Keratinocyte (primary cell): ENCODE data around the gene KBTBD7. TPM values are rescaled to one million over a fixed set of nuclear protein-coding genes. Genes with fewer than 3 reads are reported as not detected.

Source experiments
- DNase-seq: peaks from one replicate; pipeline ENCODE4 v3.0.0-alpha.2; 2011; ENCODE audit warnings: low read depth, missing footprints, low spot score
- FAIRE-seq: peaks from 2 replicates; lab custom pipeline; 2011; peaks lifted over from hg19 to GRCh38; lab: Jason Lieb, UNC
- H2AFZ ChIP-seq: 2 replicates; pipeline ENCODE4 v1.6.0; 2012; ENCODE audit warnings: low read length, control low read depth, inconsistent platforms; ENCODE audit not compliant: control insufficient read depth
- H3K27ac ChIP-seq: 2 replicates; pipeline ENCODE4 v1.5.1; 2011; ENCODE audit warnings: low read length; ENCODE audit not compliant: control insufficient read depth, insufficient read depth
- H3K27me3 ChIP-seq: 3 replicates; pipeline ENCODE4 v1.6.0; 2011; ENCODE audit warnings: low read length; ENCODE audit not compliant: control insufficient read depth, insufficient read depth; ENCODE audit errors: extremely low read depth
- H3K36me3 ChIP-seq, 2 experiments: 2 replicates in 1 of 2; 3 replicates in 1 of 2; pipeline ENCODE4 v1.5.1; 2011; ENCODE audit warnings: low read length in 2 of 2, mild to moderate bottlenecking in 1 of 2; ENCODE audit not compliant: control insufficient read depth in 2 of 2, insufficient read depth in 2 of 2; ENCODE audit errors: extremely low read depth in 1 of 2
- H3K4me1 ChIP-seq: 3 replicates; pipeline ENCODE4 v1.5.1; 2011; ENCODE audit warnings: low read length; ENCODE audit not compliant: control insufficient read depth, insufficient read depth; ENCODE audit errors: extremely low read depth
- H3K4me2 ChIP-seq: 3 replicates; pipeline ENCODE4 v1.6.0; 2011; ENCODE audit warnings: low read depth, low read length; ENCODE audit not compliant: control insufficient read depth, insufficient read depth; ENCODE audit errors: extremely low read depth
- H3K4me3 ChIP-seq, 3 experiments: fragments of 200-600 bp in 1 of 3; sonication (generic) in 1 of 3; 2 replicates in 2 of 3; 3 replicates in 1 of 3; pipeline ENCODE4 v1.5.1; 2011 to 2016; ENCODE audit warnings: low read length in 3 of 3, mild to moderate bottlenecking in 3 of 3, control low read depth in 2 of 3, inconsistent platforms in 1 of 3, low read depth in 1 of 3, mixed read lengths in 1 of 3, mixed run types in 1 of 3, moderate library complexity in 1 of 3; ENCODE audit not compliant: control insufficient read depth in 2 of 3, insufficient read depth in 2 of 3; ENCODE audit errors: extremely low read depth in 1 of 3
- H3K79me2 ChIP-seq: 2 replicates; pipeline ENCODE4 v1.6.0; 2012; ENCODE audit warnings: low read length; ENCODE audit not compliant: control insufficient read depth, insufficient read depth
- H3K9ac ChIP-seq: 3 replicates; pipeline ENCODE4 v1.6.0; 2011; ENCODE audit warnings: low read length; ENCODE audit not compliant: control insufficient read depth, insufficient read depth; ENCODE audit errors: extremely low read depth
- H3K9me1 ChIP-seq: 3 replicates; pipeline ENCODE4 v1.6.0; 2011; ENCODE audit warnings: low read length; ENCODE audit not compliant: control insufficient read depth, insufficient read depth; ENCODE audit errors: extremely low read depth
- H3K9me3 ChIP-seq: 2 replicates; pipeline ENCODE4 v1.5.1; 2012; ENCODE audit warnings: low read depth, low read length; ENCODE audit not compliant: control insufficient read depth
- H4K20me1 ChIP-seq: 3 replicates; pipeline ENCODE4 v1.6.0; 2011; ENCODE audit warnings: low read length; ENCODE audit not compliant: control insufficient read depth, insufficient read depth; ENCODE audit errors: extremely low read depth
- EZH2 ChIP-seq: IDR thresholded peaks from one replicate; pipeline ENCODE4 v1.6.1; 2012; ENCODE audit warnings: inconsistent platforms, mild to moderate bottlenecking, low read length, moderate library complexity
- dilution Hi-C: fragments of 300-500 bp; cut with MboI; formaldehyde crosslinking; loops from one replicate; pipeline ENCODE4 v1.7.0; 2020; ENCODE audit warnings: low sequenced_read_pairs; ENCODE audit not compliant: extremely low pct_ligation_motif_present
- polyA plus RNA-seq, 5 experiments: library from polyadenylated mRNA; depleted of rRNA in 3 of 5; stranded (reverse) in 3 of 5; stranded (forward) in 1 of 5; unstranded in 1 of 5; fragments of >200 nt; gene quantifications; 1 replicate in 1 of 5; 2 replicates in 3 of 5; 3 replicates in 1 of 5; pipeline versions ENCODE4 v1.2.1 to v1.2.3, GENCODE V29; 2011 to 2012; ENCODE audit warnings: missing spikeins in 2 of 5, low read depth in 1 of 5, low replicate concordance in 1 of 5
- TF ChIP-seq, protein P1 (sequence below), 3 experiments: IDR thresholded peaks in 1 of 3; conservative IDR thresholded peaks in 1 of 3; optimal IDR thresholded peaks in 1 of 3; 2 replicates in 2 of 3; 3 replicates in 1 of 3; pipeline versions ENCODE3 to v1.5.1; 2011; ENCODE audit warnings: low read length in 3 of 3, mild to moderate bottlenecking in 3 of 3, moderate library complexity in 2 of 3, control low read depth in 1 of 3, inconsistent platforms in 1 of 3; ENCODE audit not compliant: insufficient read depth in 2 of 3; ENCODE audit errors: extremely low read depth in 1 of 3

Gene KBTBD7
- polyA plus RNA-seq, 1 donor (not counting 4 experiments of a cell fraction or from before 2014, with no cell fraction given), result 2.8 TPM

DNA sequence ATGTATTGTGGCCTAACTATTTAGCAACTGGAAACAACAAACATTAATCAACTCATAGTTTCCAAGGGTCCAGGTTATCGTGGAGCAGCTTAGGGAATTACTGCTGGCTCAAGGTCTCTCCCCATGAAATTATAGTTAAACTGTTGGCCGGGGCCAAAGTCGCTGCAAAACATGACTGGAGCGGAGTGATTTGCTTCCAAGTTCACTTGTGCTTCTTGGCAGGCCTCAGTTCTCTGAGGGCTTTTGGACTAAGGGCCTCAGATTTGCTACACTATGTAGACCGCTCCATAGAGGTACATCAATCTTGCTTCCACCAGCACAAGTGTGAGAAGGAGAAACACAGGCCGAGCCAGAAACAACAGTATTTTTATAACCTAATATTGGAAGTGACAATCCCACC, 9.4 kb upstream of the KBTBD7 start:
- dilution Hi-C loops, result no loop called here
- H3K27ac ChIP-seq, result no peak overlapping the region
- no peak overlapping the region for H3K4me2 ChIP-seq
- H3K79me2 ChIP-seq, result no peaks in the 10 kb centered on the region
- no peak overlapping the region for H2AFZ ChIP-seq
- no peaks in the 10 kb centered on the region for H3K27me3 ChIP-seq
- TF ChIP-seq, protein P1, sequence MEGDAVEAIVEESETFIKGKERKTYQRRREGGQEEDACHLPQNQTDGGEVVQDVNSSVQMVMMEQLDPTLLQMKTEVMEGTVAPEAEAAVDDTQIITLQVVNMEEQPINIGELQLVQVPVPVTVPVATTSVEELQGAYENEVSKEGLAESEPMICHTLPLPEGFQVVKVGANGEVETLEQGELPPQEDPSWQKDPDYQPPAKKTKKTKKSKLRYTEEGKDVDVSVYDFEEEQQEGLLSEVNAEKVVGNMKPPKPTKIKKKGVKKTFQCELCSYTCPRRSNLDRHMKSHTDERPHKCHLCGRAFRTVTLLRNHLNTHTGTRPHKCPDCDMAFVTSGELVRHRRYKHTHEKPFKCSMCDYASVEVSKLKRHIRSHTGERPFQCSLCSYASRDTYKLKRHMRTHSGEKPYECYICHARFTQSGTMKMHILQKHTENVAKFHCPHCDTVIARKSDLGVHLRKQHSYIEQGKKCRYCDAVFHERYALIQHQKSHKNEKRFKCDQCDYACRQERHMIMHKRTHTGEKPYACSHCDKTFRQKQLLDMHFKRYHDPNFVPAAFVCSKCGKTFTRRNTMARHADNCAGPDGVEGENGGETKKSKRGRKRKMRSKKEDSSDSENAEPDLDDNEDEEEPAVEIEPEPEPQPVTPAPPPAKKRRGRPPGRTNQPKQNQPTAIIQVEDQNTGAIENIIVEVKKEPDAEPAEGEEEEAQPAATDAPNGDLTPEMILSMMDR (optimal IDR thresholded peaks at IDR 0.05 in 1 of 3, IDR thresholded peaks at IDR 0.05 in 1 of 3, conservative IDR thresholded peaks at IDR 0.05 in 1 of 3; ENCODE audit: extremely low read depth in 1 of 3, insufficient read depth in 2 of 3, low read length in 3 of 3), result no peak
- TF ChIP-seq EZH2, result no peak
- H3K9me1 ChIP-seq, result no peaks in the 10 kb centered on the region
- H4K20me1 ChIP-seq, result no peaks in the 10 kb centered on the region
- H3K4me3 ChIP-seq, result no peak overlapping the region
- no peaks in the 10 kb centered on the region for H3K36me3 ChIP-seq
- no peak overlapping the region for H3K9ac ChIP-seq
- H3K9me3 ChIP-seq, result no peaks in the 10 kb centered on the region
- FAIRE-seq, result no peak
- DNase-seq, result no peak
- no peaks in the 10 kb centered on the region for H3K4me1 ChIP-seq

DNA sequence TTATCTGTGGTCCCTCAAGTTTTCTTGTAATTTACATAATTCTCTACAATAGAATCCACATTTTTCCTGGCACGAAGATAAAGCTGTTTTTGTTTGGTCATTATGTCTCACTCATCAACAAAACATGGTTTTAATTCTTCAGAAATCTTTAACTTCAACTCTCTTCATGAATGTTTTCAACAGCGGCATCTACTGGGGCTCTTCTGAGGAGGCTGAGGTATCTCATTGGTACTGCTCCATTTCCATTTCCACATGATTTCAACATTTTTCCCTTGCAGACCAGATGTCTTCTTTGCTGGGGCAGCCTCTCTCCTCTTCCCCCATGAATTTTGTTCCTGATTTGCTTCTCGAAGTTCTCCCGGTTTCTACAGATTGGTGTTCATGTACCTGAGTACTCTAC, 5.8 kb upstream of the KBTBD7 start:
- Histone ChIP-seq H3K27me3 (no peaks in the 10 kb centered on the region), H2AFZ (no peak overlapping the region), H3K9ac (no peak overlapping the region), H3K9me1 (no peaks in the 10 kb centered on the region), H3K4me1 (no peaks in the 10 kb centered on the region), H3K79me2 (no peaks in the 10 kb centered on the region), H3K36me3 (no peaks in the 10 kb centered on the region), H4K20me1 (no peaks in the 10 kb centered on the region), H3K4me3 (no peak overlapping the region), H3K9me3 (no peaks in the 10 kb centered on the region), H3K27ac (no peak overlapping the region), H3K4me2 (no peak overlapping the region)
- TF ChIP-seq EZH2, result no peak
- TF ChIP-seq, protein P1 (optimal IDR thresholded peaks at IDR 0.05 in 1 of 3, IDR thresholded peaks at IDR 0.05 in 1 of 3, conservative IDR thresholded peaks at IDR 0.05 in 1 of 3; ENCODE audit: extremely low read depth in 1 of 3, insufficient read depth in 2 of 3, low read length in 3 of 3), result no peak
- dilution Hi-C loops, result no loop called here
- FAIRE-seq (no peak), DNase-seq (no peak)
